PFSK-1 (cell line): Measurements from ENCODE around the gene MIGA1. TPM values are rescaled to one million over a fixed set of nuclear protein-coding genes. Genes with fewer than 3 reads are reported as not detected.

ENCODE experiments used
- FOXP2 ChIP-seq: optimal IDR thresholded peaks from 2 replicates; pipeline ENCODE3; 2011; ENCODE audit warnings: borderline replicate concordance, control low read depth, inconsistent platforms; ENCODE audit not compliant: insufficient read depth; ENCODE audit errors: extremely low read length, extremely low read depth
- POLR2AphosphoS5 ChIP-seq: IDR thresholded peaks from 2 replicates; pipeline ENCODE4 v1.6.1; 2012; ENCODE audit warnings: low read depth, mild to moderate bottlenecking, control low read depth, low read length, moderate library complexity
- REST ChIP-seq, 2 experiments: IDR thresholded peaks; 2 replicates each; pipeline versions ENCODE4 v1.6.1 to v1.8.0; 2011 to 2012; ENCODE audit warnings: low read depth in 2 of 2, low read length in 2 of 2, control low read depth in 1 of 2, inconsistent platforms in 1 of 2, mild to moderate bottlenecking in 1 of 2, moderate library complexity in 1 of 2; ENCODE audit not compliant: insufficient read depth in 1 of 2
- SIN3A ChIP-seq: IDR thresholded peaks from 2 replicates; pipeline ENCODE4 v1.6.1; 2012; ENCODE audit warnings: mild to moderate bottlenecking, low read length, moderate library complexity, borderline replicate concordance; ENCODE audit not compliant: insufficient read depth
- TAF1 ChIP-seq: IDR thresholded peaks from 2 replicates; pipeline ENCODE4 v1.6.1; 2012; ENCODE audit warnings: low read length, control low read depth, borderline replicate concordance; ENCODE audit not compliant: insufficient read depth
- polyA plus RNA-seq: library from polyadenylated mRNA; unstranded; fragments of >200 nt; gene quantifications from one replicate; pipeline ENCODE4 v1.2.1, GENCODE V29; 2012; ENCODE audit warnings: low read depth, missing spikeins; ENCODE audit not compliant: insufficient read length

The MIGA1 gene
- 3.8 TPM for polyA plus RNA-seq

- no peak for TF ChIP-seq REST (IDR thresholded peaks at IDR 0.05; ENCODE audit: insufficient read depth in 1 of 2, low read depth in 2 of 2, low read length in 2 of 2)
- TF ChIP-seq FOXP2: peak; percentile 18
- TF ChIP-seq SIN3A: peak; percentile 97
- peak; percentile 55; the same call in 1 of the 2 replicates for TF ChIP-seq TAF1
- TF ChIP-seq POLR2AphosphoS5: peak; percentile 73; the same call in 1 of the 2 replicates
Observed at GRCh38 chr1:77779529-77780281, at the start of gene MIGA1. Gene MIGA1, plus strand, starts transcription at chr1:77779649. Its CDS starts 3,604 bp downstream, at chr1:77783253.

GRCh38 chr1:77732090-77732489 lies 47.4 kb upstream of the MIGA1 start:
- TF ChIP-seq FOXP2: no peak
- no peak for TF ChIP-seq REST (IDR thresholded peaks at IDR 0.05; ENCODE audit: insufficient read depth in 1 of 2, low read depth in 2 of 2, low read length in 2 of 2)
- no peak for TF ChIP-seq POLR2AphosphoS5
- TF ChIP-seq TAF1: no peak
- no peak for TF ChIP-seq SIN3A

- TF ChIP-seq POLR2AphosphoS5: no peak
- TF ChIP-seq REST (IDR thresholded peaks at IDR 0.05; ENCODE audit: insufficient read depth in 1 of 2, low read depth in 2 of 2, low read length in 2 of 2): no peak
- no peak for TF ChIP-seq SIN3A
- no peak for TF ChIP-seq FOXP2
- no peak for TF ChIP-seq TAF1
Observed at GRCh38 chr1:77739235-77739634, 40.2 kb upstream of the MIGA1 start.

- TF ChIP-seq REST (IDR thresholded peaks at IDR 0.05; ENCODE audit: insufficient read depth in 1 of 2, low read depth in 2 of 2, low read length in 2 of 2) (no peak), TAF1 (no peak), FOXP2 (no peak), POLR2AphosphoS5 (no peak), SIN3A (no peak)
Observed at GRCh38 chr1:77741316-77741715, 38.1 kb upstream of the MIGA1 start.
